ENCODE data around the gene EPB42.
A peak's percentile ranks its signal among the peaks of the same experiment; 100 is the strongest.
"Not testable (repeated sequence)": the region's sequence is repeated elsewhere in the genome, so short reads cannot be mapped to it uniquely, and the experiment has no call there.

The EPB42 gene

GRCh38 chr15:43184407-43185124 is 36.3 kb downstream of the EPB42 start:
- in situ Hi-C loops (cut with HindIII; ENCODE audit: low sequenced_read_pairs), result no loop called here
- DNase-seq (ENCODE audit: low read depth), result no peak
- peak overlapping the region; percentile 78 for H3K4me3 ChIP-seq (ENCODE audit: low read depth, low read length)
- no peak for TF ChIP-seq CTCF (IDR thresholded peaks at IDR 0.05; ENCODE audit: low read depth, low read length, missing control alignments)

GRCh38 chr15:43183270-43183669 is 37.5 kb downstream of the EPB42 start:
- no peak overlapping the region for H3K4me3 ChIP-seq (ENCODE audit: low read depth, low read length)
- no peak for DNase-seq (ENCODE audit: low read depth)
- in situ Hi-C loops (cut with HindIII; ENCODE audit: low sequenced_read_pairs), result no loop called here
- TF ChIP-seq CTCF (IDR thresholded peaks at IDR 0.05; ENCODE audit: low read depth, low read length, missing control alignments), result no peak

- H3K4me3 ChIP-seq (ENCODE audit: low read depth, low read length); DNase-seq (ENCODE audit: low read depth); in situ Hi-C loops (cut with HindIII; ENCODE audit: low sequenced_read_pairs): not testable (repeated sequence)
These were observed 43.7 kb downstream of the EPB42 start for GRCh38 chr15:43177147-43177546.

- DNase-seq (ENCODE audit: low read depth); in situ Hi-C loops (cut with HindIII; ENCODE audit: low sequenced_read_pairs); H3K4me3 ChIP-seq (ENCODE audit: low read depth, low read length): not testable (repeated sequence)
These were observed 45.0 kb downstream of the EPB42 start for GRCh38 chr15:43175656-43176309.

- no peak for DNase-seq (ENCODE audit: low read depth)
- no peak for TF ChIP-seq CTCF (IDR thresholded peaks at IDR 0.05; ENCODE audit: low read depth, low read length, missing control alignments)
- in situ Hi-C loops (cut with HindIII; ENCODE audit: low sequenced_read_pairs), result no loop called here
- no peak overlapping the region for H3K4me3 ChIP-seq (ENCODE audit: low read depth, low read length)
These were observed 50.9 kb downstream of the EPB42 start for GRCh38 chr15:43169888-43170287.

GRCh38 chr15:43168192-43169107 is 52.4 kb downstream of the EPB42 start:
- no peak overlapping the region for H3K4me3 ChIP-seq (ENCODE audit: low read depth, low read length)
- no peak for TF ChIP-seq CTCF (IDR thresholded peaks at IDR 0.05; ENCODE audit: low read depth, low read length, missing control alignments)
- in situ Hi-C loops (cut with HindIII; ENCODE audit: low sequenced_read_pairs), result no loop called here
- peak; percentile 90 for DNase-seq (ENCODE audit: low read depth)

- H3K4me3 ChIP-seq (ENCODE audit: low read depth, low read length); in situ Hi-C loops (cut with HindIII; ENCODE audit: low sequenced_read_pairs); DNase-seq (ENCODE audit: low read depth): not testable (repeated sequence)
These were observed 53.6 kb downstream of the EPB42 start for GRCh38 chr15:43167261-43167660.
